Spleen (tissue), 11 donors: ENCODE results near the gene UAP1. TPM values are rescaled to one million over a fixed set of nuclear protein-coding genes. Genes with fewer than 3 reads are reported as not detected.

Experiments used
- DNase-seq: peaks from one replicate; pipeline ENCODE4 v3.0.0-alpha.2; 2020
- H3K27ac ChIP-seq, 8 donors: fragments of 200-600 bp; sonication (generic) in 7 of 8; 1 replicate in 4 of 8; 2 replicates in 4 of 8; pipeline versions ENCODE4 v1.5.0 to v1.8.0; 2016 to 2021; ENCODE audit warnings: inconsistent platforms in 4 of 8, mild to moderate bottlenecking in 4 of 8, moderate library complexity in 1 of 8
- H3K27me3 ChIP-seq, 7 donors: fragments of 200-600 bp; sonication (generic) in 6 of 7; replicated peaks in 1 of 7; 1 replicate in 4 of 7; 2 replicates in 3 of 7; pipeline versions ENCODE4 v1.5.0 to v1.8.0; 2016 to 2021; ENCODE audit warnings: inconsistent platforms in 3 of 7, mild to moderate bottlenecking in 1 of 7
- H3K36me3 ChIP-seq, 6 donors: fragments of 200-600 bp; sonication (generic) in 5 of 6; 1 replicate in 4 of 6; 2 replicates in 2 of 6; pipeline versions ENCODE4 v1.5.0 to v1.8.0; 2016 to 2021; ENCODE audit warnings: inconsistent platforms in 2 of 6
- H3K4me1 ChIP-seq, 6 donors: fragments of 200-600 bp; sonication (generic) in 5 of 6; 1 replicate in 3 of 6; 2 replicates in 3 of 6; pipeline versions ENCODE4 v1.5.0 to v1.8.0; 2016 to 2021; ENCODE audit warnings: inconsistent platforms in 3 of 6
- H3K4me3 ChIP-seq, 8 donors: fragments of 200-600 bp; sonication (generic) in 7 of 8; 1 replicate in 4 of 8; 2 replicates in 4 of 8; pipeline versions ENCODE4 v1.5.0 to v1.8.0; 2016 to 2021; ENCODE audit warnings: inconsistent platforms in 4 of 8, mild to moderate bottlenecking in 4 of 8, moderate library complexity in 2 of 8
- H3K9me3 ChIP-seq, 8 donors: fragments of 200-600 bp; sonication (generic) in 7 of 8; 1 replicate in 4 of 8; 2 replicates in 4 of 8; pipeline versions ENCODE4 v1.5.0 to v1.8.0; 2016 to 2021; ENCODE audit warnings: inconsistent platforms in 4 of 8
- CTCF ChIP-seq, 11 experiments: fragments of 200-600 bp in 7 of 11; fragments of 450-650 bp in 4 of 11; sonication (generic) in 4 of 11; IDR thresholded peaks in 8 of 11; conservative IDR thresholded peaks in 3 of 11; 1 replicate in 7 of 11; 2 replicates in 4 of 11; pipeline versions ENCODE4 v1.4.0 to v1.8.0; 2016 to 2021; ENCODE audit warnings: antibody characterized with exemption in 11 of 11, inconsistent platforms in 4 of 11, mild to moderate bottlenecking in 1 of 11
- POLR2A ChIP-seq, 3 donors: fragments of 450-650 bp; IDR thresholded peaks; one replicate each; pipeline ENCODE4 v1.5.1; 2017; ENCODE audit warnings: antibody characterized with exemption in 3 of 3, mild to moderate bottlenecking in 1 of 3
- POLR2AphosphoS5 ChIP-seq, 3 donors: sonication (generic); formaldehyde crosslinking; IDR thresholded peaks; one replicate each; pipeline ENCODE4 v1.5.1; 2017; ENCODE audit warnings: antibody characterized with exemption in 3 of 3
- WGBS, 5 donors: extraction: QIAGEN DNeasy Blood & Tissue Kit in 3 of 5; methylation state at CpG; one replicate each; pipeline versions ENCODE4 v1.1.5 to v1.1.7; 2013 to 2018; 5-methylcytosine and 5-hydroxymethylcytosine counted together
- intact Hi-C: fragments of 100-400 bp; cut with DNase I; formaldehyde crosslinking; loops from one replicate; pipeline ENCODE4 v1.15.0; 2023; ENCODE audit warnings: low total_unique reads
- polyA plus RNA-seq, 3 donors: library from polyadenylated mRNA; stranded (reverse); fragments of 200-250 nt; gene quantifications; one replicate each; pipeline ENCODE4 v1.2.1, GENCODE V29; 2013
- total RNA-seq, 7 donors: library from RNA; depleted of rRNA in 3 of 7; stranded (reverse); fragments of >200 nt in 3 of 7; fragmentation: NEBNext Ultra II Directional in 4 of 7; extraction: Animal tissue kit (Norgen Biotek cat#: 25700) in 4 of 7; gene quantifications; one replicate each; pipeline versions ENCODE4 v1.1.0 to v1.2.1, GENCODE V29; 2016 to 2021
- donor health status: healthy with polysubstance abuse.
- donor health status: DM: no; HTN: no; CAD: no; lungs with moderate emphysema.
- donor health status: DM: no; HTN: no; CAD: no.
- donor health status: Bipolar disorder and iron deficiency.
- donor health status: healthy.
- donor health status: DM: no; HTN: no; CAD: no.
- donor health status: DM: yes; HTN: yes; CAD: no.

The UAP1 gene
- total and polyA plus RNA-seq, 10 donors: 13.1 to 48.3 (median 21.2) TPM

DNA sequence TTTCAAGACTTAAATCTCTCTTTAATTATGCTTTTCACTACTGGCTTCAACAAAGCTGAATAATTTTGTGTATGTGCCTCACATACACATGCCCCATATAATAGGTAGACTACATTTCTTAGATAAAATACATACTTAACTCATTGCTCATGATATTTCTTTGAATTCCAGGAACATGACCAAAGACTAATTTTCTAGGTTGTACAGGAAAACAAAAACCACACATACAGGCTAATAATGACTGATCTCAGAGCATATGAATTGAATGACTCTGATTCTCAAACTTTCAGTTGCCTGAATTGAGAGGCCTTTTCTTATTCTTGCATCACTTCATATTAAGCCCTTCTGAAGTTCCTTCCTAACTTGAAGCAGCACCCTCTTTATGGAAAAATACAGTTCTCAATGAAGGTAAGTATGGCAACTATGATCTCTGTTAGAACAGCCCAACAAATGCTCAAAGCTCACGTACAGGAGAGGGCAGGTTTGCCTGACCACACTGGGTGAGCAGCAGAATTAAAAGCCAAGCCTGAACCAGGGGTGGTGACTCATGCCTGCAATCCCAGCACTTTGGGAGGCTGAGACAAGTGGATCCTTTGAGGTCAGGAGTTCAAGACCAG is 22.6 kb upstream of the UAP1 start:
- Histone ChIP-seq H3K4me3 (no peak overlapping the region), H3K27ac (no peak overlapping the region), H3K27me3 (no peaks in the 10 kb centered on the region), H3K36me3 (no peaks in the 10 kb centered on the region), H3K4me1 (no peaks in the 10 kb centered on the region), H3K9me3 (peaks cover 0 to 17% (median 8%) of the 10 kb centered on the region in 8 donors)
- TF ChIP-seq POLR2A (IDR thresholded peaks at IDR 0.05): no peak
- TF ChIP-seq POLR2AphosphoS5 (IDR thresholded peaks at IDR 0.05): no peak
- TF ChIP-seq CTCF (IDR thresholded peaks at IDR 0.05 in 8 of 11, conservative IDR thresholded peaks at IDR 0.05 in 3 of 11): no peak
- 82 to 100% (median 86%) methylated on average over 1 of the region's 1 CpG for WGBS, 5 donors
- no peak for DNase-seq
- intact Hi-C loops: no loop called here

GRCh38 chr1:162541619-162542141 is 19.8 kb upstream of the UAP1 start:
- no peak for TF ChIP-seq POLR2AphosphoS5 (IDR thresholded peaks at IDR 0.05)
- no peak for TF ChIP-seq CTCF (IDR thresholded peaks at IDR 0.05 in 8 of 11, conservative IDR thresholded peaks at IDR 0.05 in 3 of 11)
- TF ChIP-seq POLR2A (IDR thresholded peaks at IDR 0.05): no peak
- no peaks in the 10 kb centered on the region for H3K36me3 ChIP-seq
- intact Hi-C loops: no loop called here
- DNase-seq: no peak
- H3K27me3 ChIP-seq: no peaks in the 10 kb centered on the region
- no peak overlapping the region for H3K4me3 ChIP-seq
- H3K4me1 ChIP-seq: no peaks in the 10 kb centered on the region
- H3K9me3 ChIP-seq: peaks cover 0 to 20% (median 8%) of the 10 kb centered on the region in 8 donors
- WGBS, 5 donors: 75 to 84% (median 80%) methylated on average over 5 of the region's 5 CpGs
- no peak overlapping the region for H3K27ac ChIP-seq

DNA sequence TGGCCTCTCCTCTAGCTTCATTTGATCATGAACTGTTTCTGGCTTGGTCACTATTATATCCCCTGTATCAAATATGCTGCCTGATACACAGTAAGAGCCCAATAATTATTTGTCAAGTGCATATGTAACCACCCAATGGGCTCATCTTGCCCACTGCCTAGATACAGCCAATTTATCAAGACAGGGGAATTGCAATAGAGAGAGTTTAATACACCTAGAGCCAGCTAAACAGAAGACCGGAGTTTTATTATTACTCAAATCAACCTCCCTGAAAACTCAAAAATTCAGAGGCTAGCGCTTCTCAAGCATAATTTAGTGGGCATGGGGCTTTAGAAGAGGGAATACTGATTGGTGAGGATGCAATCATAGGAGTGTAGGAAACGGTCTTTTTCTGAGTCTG is 18.3 kb upstream of the UAP1 start:
- no peaks in the 10 kb centered on the region for H3K36me3 ChIP-seq
- H3K27me3 ChIP-seq: no peaks in the 10 kb centered on the region
- H3K9me3 ChIP-seq: peaks cover 0 to 20% (median 8%) of the 10 kb centered on the region in 8 donors
- H3K4me1 ChIP-seq: no peaks in the 10 kb centered on the region
- 76 to 98% (median 97%) methylated on average over 3 of the region's 3 CpGs for WGBS, 5 donors
- intact Hi-C loops: no loop called here
- no peak overlapping the region for H3K27ac ChIP-seq
- no peak for DNase-seq
- H3K4me3 ChIP-seq: no peak overlapping the region
- TF ChIP-seq POLR2A (IDR thresholded peaks at IDR 0.05): no peak
- no peak for TF ChIP-seq CTCF (IDR thresholded peaks at IDR 0.05 in 8 of 11, conservative IDR thresholded peaks at IDR 0.05 in 3 of 11)
- no peak for TF ChIP-seq POLR2AphosphoS5 (IDR thresholded peaks at IDR 0.05)

DNA sequence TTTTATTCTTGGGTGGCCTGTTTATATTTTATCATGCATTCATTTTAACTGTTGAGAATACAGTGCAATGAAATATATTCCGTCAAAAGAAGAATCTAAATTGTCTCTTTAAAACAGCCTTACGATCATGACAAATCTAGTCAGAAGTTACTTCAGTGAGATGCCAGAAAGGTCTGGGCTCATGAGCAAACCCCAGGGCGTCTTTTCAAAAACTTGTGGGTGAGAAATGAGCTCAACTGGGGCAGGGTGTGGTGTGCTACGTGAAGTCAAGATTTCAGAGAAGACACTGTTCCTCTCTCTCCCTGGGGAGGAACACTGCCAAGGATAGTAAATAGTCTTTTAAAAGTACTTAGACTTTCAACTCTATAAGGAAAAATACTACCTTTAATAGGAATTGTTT is 13.4 kb upstream of the UAP1 start:
- TF ChIP-seq POLR2A (IDR thresholded peaks at IDR 0.05) (no peak), CTCF (IDR thresholded peaks at IDR 0.05 in 8 of 11, conservative IDR thresholded peaks at IDR 0.05 in 3 of 11) (no peak), POLR2AphosphoS5 (IDR thresholded peaks at IDR 0.05) (no peak)
- WGBS, 5 donors: 68 to 88% (median 83%) methylated on average over 4 of the region's 4 CpGs

More for the DNA sequence above, 13.4 kb upstream of the UAP1 start:
- no peaks in the 10 kb centered on the region for H3K4me1 ChIP-seq
- no peak overlapping the region for H3K4me3 ChIP-seq
- no peak overlapping the region for H3K27ac ChIP-seq
- no peaks in the 10 kb centered on the region for H3K27me3 ChIP-seq
- DNase-seq: no peak
- peaks cover 0 to 11% (median 6%) of the 10 kb centered on the region in 8 donors for H3K9me3 ChIP-seq
- intact Hi-C loops: no loop called here
- H3K36me3 ChIP-seq: no peaks in the 10 kb centered on the region
